ENCODE measurements around the gene PCDHA1.

DNA sequence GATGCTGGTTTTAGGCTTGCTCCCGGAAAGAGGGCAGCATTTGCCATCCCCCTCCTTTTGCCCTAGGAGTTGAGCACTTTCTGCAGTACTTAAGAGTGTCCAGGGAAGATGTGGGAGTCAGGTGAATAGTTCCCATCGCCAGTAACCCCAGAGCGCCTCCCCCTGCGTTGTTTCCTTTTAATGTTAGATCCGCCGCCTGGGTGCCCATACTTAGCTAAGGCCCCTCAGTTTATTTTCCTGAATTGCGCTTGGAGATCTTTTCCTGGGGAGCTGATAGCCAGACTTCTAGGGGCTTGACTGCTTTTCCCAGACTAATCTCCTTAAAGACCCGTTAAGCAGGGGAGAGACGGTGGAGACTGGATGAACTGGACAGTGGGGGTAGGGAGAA, 180.0 kb downstream of the PCDHA1 start:
- TF ChIP-seq, protein P1, sequence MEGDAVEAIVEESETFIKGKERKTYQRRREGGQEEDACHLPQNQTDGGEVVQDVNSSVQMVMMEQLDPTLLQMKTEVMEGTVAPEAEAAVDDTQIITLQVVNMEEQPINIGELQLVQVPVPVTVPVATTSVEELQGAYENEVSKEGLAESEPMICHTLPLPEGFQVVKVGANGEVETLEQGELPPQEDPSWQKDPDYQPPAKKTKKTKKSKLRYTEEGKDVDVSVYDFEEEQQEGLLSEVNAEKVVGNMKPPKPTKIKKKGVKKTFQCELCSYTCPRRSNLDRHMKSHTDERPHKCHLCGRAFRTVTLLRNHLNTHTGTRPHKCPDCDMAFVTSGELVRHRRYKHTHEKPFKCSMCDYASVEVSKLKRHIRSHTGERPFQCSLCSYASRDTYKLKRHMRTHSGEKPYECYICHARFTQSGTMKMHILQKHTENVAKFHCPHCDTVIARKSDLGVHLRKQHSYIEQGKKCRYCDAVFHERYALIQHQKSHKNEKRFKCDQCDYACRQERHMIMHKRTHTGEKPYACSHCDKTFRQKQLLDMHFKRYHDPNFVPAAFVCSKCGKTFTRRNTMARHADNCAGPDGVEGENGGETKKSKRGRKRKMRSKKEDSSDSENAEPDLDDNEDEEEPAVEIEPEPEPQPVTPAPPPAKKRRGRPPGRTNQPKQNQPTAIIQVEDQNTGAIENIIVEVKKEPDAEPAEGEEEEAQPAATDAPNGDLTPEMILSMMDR (IDR thresholded peaks at IDR 0.05; ENCODE audit: extremely low read depth in 1 of 2, insufficient read depth in 1 of 2, low read depth in 1 of 2, low read length in 2 of 2) = no peak
- no peak for TF ChIP-seq POLR2AphosphoS5 (IDR thresholded peaks at IDR 0.05; ENCODE audit: insufficient read depth, low read depth, low read length)
- TF ChIP-seq POLR2A (IDR thresholded peaks at IDR 0.05; ENCODE audit: low read depth, low read length) = no peak
- no peak for TF ChIP-seq GATA2 (IDR thresholded peaks at IDR 0.05; ENCODE audit: insufficient read depth, insufficient read length, low read depth, low read length)
- TF ChIP-seq FOS (IDR thresholded peaks at IDR 0.05; ENCODE audit: borderline replicate concordance, insufficient read depth, low read length) = no peak
